ENCODE data around the gene OPN3. TPM values are rescaled to one million over a fixed set of nuclear protein-coding genes. Genes with fewer than 3 reads are reported as not detected.

The OPN3 gene
- total and polyA plus RNA-seq, 2 donors (not counting 3 experiments of a cell fraction or from before 2014, with no cell fraction given) = 16.1 to 23.9 TPM

GRCh38 chr1:241574154-241574553, 66.0 kb downstream of the OPN3 start:
- Histone ChIP-seq H3K27ac (ENCODE audit: insufficient read depth, low read depth, low read length) (no peak overlapping the region), H3K9ac (replicated peaks; ENCODE audit: extremely low read depth, insufficient read depth, low read length) (no peak overlapping the region), H4K20me1 (replicated peaks; ENCODE audit: control insufficient read depth, extremely low read depth, insufficient read depth, low read length) (no peaks in the 10 kb centered on the region), H3K9me3 (replicated peaks; ENCODE audit: control insufficient read depth, insufficient read depth, low read length) (no peaks in the 10 kb centered on the region), H3K4me2 (ENCODE audit: insufficient read depth, low read length) (no peak overlapping the region), H3K36me3 (ENCODE audit: control insufficient read depth in 2 of 2, extremely low read depth in 1 of 2, insufficient read depth in 2 of 2, low read length in 2 of 2) (no peaks in the 10 kb centered on the region), H3K4me1 (ENCODE audit: control insufficient read depth, extremely low read depth, insufficient read depth, low read length) (no peaks in the 10 kb centered on the region), H3K9me1 (replicated peaks; ENCODE audit: control insufficient read depth, extremely low read depth, insufficient read depth, low read length) (no peaks in the 10 kb centered on the region), H3K4me3 (replicated peaks in 1 of 3; ENCODE audit: insufficient read depth in 1 of 3, low read depth in 1 of 3, low read length in 3 of 3) (no peak overlapping the region), H3K79me2 (ENCODE audit: control insufficient read depth, insufficient read depth, low read length) (no peaks in the 10 kb centered on the region), H2AFZ (ENCODE audit: low read depth, low read length) (no peak overlapping the region), H3K27me3 (ENCODE audit: control insufficient read depth in 2 of 2, insufficient read depth in 2 of 2, low read length in 2 of 2) (no peaks in the 10 kb centered on the region)
- TF ChIP-seq CTCF (IDR thresholded peaks at IDR 0.05; ENCODE audit: extremely low read depth in 1 of 2, insufficient read depth in 1 of 2, low read depth in 1 of 2, low read length in 2 of 2) = no peak
- TF ChIP-seq MYC (IDR thresholded peaks at IDR 0.05; ENCODE audit: low read depth, low read length) = no peak
- no peak for TF ChIP-seq MAX (IDR thresholded peaks at IDR 0.05; ENCODE audit: insufficient read depth, insufficient read length)
- TF ChIP-seq GATA2 (IDR thresholded peaks at IDR 0.05; ENCODE audit: insufficient read depth, insufficient read length, low read depth, low read length) = no peak
- TF ChIP-seq POLR2AphosphoS5 (IDR thresholded peaks at IDR 0.05; ENCODE audit: insufficient read depth, low read depth, low read length) = no peak
- TF ChIP-seq JUN (IDR thresholded peaks at IDR 0.05; ENCODE audit: borderline replicate concordance, insufficient read depth, insufficient read length, low read depth) = no peak
- TF ChIP-seq FOS (IDR thresholded peaks at IDR 0.05; ENCODE audit: borderline replicate concordance, insufficient read depth, low read length) = no peak
- TF ChIP-seq POLR2A (IDR thresholded peaks at IDR 0.05; ENCODE audit: low read depth, low read length) = no peak
- TF ChIP-seq EZH2 (IDR thresholded peaks at IDR 0.05; ENCODE audit: borderline replicate concordance, low read depth, low read length, severe bottlenecking) = no peak
- dilution Hi-C loops (cut with MboI; ENCODE audit: extremely low pct_ligation_motif_present, low sequenced_read_pairs) = no loop called here
- intact Hi-C loops (cut with micrococcal nuclease) = no loop called here
- ChIA-PET CTCF (interaction anchor here (1.6 kb wide), 1 partner anchor 36 kb away, joined by 5 read pairs; no protein-coding TSS in a partner anchor), POLR2A (no interaction called here)
- no TSS peak for BruUV-seq (replicated peaks)
- DNase-seq (ENCODE audit: low read depth, low spot score) (no peak), FAIRE-seq (no peak)
